H1 (cell line): ENCODE measurements around the gene ZNF813. TPM values are rescaled to one million over a fixed set of nuclear protein-coding genes. Genes with fewer than 3 reads are reported as not detected.

Experiments used
- CTCF ChIA-PET: fragments of 300-600 bp; sonication (Branson Sonifier 250); formaldehyde crosslinking; loops from one replicate; lab custom pipeline; 2021; ENCODE audit not compliant: partially characterized antibody; lab: Charles Lee
- POLR2A ChIA-PET: fragments of 300-600 bp; sonication (Branson Sonifier 250); formaldehyde crosslinking; loops from one replicate; lab custom pipeline; 2021; ENCODE audit warnings: inconsistent platforms; ENCODE audit not compliant: partially characterized antibody; lab: Charles Lee
- DNase-seq, 2 experiments: peaks; one replicate each; pipeline versions ENCODE4 v3.0.0 to v3.0.0-alpha.2; 2010 to 2022; ENCODE audit warnings: low spot score in 2 of 2, low read depth in 1 of 2, mixed read lengths in 1 of 2
- FAIRE-seq: peaks from 2 replicates; lab custom pipeline; 2011; peaks lifted over from hg19 to GRCh38; lab: Jason Lieb, UNC
- H2AFZ ChIP-seq: 2 replicates; pipeline ENCODE4 v1.8.1; 2012; ENCODE audit warnings: low read length, inconsistent platforms
- H2AK5ac ChIP-seq: 2 replicates; pipeline ENCODE4 v1.6.1; 2013; ENCODE audit warnings: low read depth, low read length
- H2BK120ac ChIP-seq: replicated peaks from 2 replicates; pipeline ENCODE3; 2013; ENCODE audit warnings: low read depth, low read length, inconsistent platforms
- H2BK12ac ChIP-seq: 2 replicates; pipeline ENCODE4 v1.6.1; 2013; ENCODE audit warnings: low read depth, low read length
- H2BK15ac ChIP-seq: 2 replicates; pipeline ENCODE4 v1.6.1; 2013; ENCODE audit warnings: low read length
- H2BK20ac ChIP-seq: 2 replicates; pipeline ENCODE4 v1.6.1; 2013; ENCODE audit warnings: low read length
- H2BK5ac ChIP-seq: 2 replicates; pipeline ENCODE4 v1.6.1; 2013; ENCODE audit warnings: low read depth, low read length
- H3K14ac ChIP-seq: 2 replicates; pipeline ENCODE4 v1.6.1; 2013; ENCODE audit warnings: inconsistent platforms; ENCODE audit not compliant: insufficient read length
- H3K18ac ChIP-seq: 2 replicates; pipeline ENCODE4 v1.6.1; 2013; ENCODE audit warnings: low read length; ENCODE audit errors: extremely low read depth
- H3K23ac ChIP-seq: 2 replicates; pipeline ENCODE4 v1.6.1; 2013; ENCODE audit warnings: inconsistent platforms; ENCODE audit not compliant: insufficient read length
- H3K23me2 ChIP-seq: 2 replicates; pipeline ENCODE4 v1.6.1; 2013; ENCODE audit warnings: low read depth, low read length
- H3K27ac ChIP-seq: 2 replicates; pipeline ENCODE4 v1.6.1; 2011; ENCODE audit warnings: low read depth, low read length, inconsistent platforms
- H3K27me3 ChIP-seq, 4 experiments: replicated peaks in 1 of 4; 1 replicate in 1 of 4; 2 replicates in 3 of 4; pipeline versions ENCODE4 v1.6.1 to v1.8.1; 2011 to 2013; ENCODE audit warnings: low read length in 3 of 4, mild to moderate bottlenecking in 3 of 4, inconsistent platforms in 2 of 4, mixed read lengths in 2 of 4, moderate library complexity in 1 of 4; ENCODE audit not compliant: control insufficient read depth in 3 of 4, insufficient read depth in 3 of 4; ENCODE audit errors: extremely low read depth in 1 of 4
- H3K36me3 ChIP-seq, 4 experiments: 2 replicates each; pipeline versions ENCODE4 v1.6.1 to v1.8.1; 2011 to 2013; ENCODE audit warnings: mild to moderate bottlenecking in 4 of 4, low read length in 3 of 4, moderate library complexity in 2 of 4, control low read depth in 1 of 4, inconsistent platforms in 1 of 4; ENCODE audit not compliant: insufficient read depth in 4 of 4, control insufficient read depth in 2 of 4
- H3K4ac ChIP-seq: replicated peaks from 2 replicates; pipeline ENCODE3; 2013; ENCODE audit warnings: low read length, low read depth, mixed read lengths, inconsistent platforms; ENCODE audit not compliant: insufficient read length
- H3K4me1 ChIP-seq, 4 experiments: replicated peaks in 1 of 4; 1 replicate in 1 of 4; 2 replicates in 3 of 4; pipeline versions ENCODE4 v1.6.1 to v1.8.1; 2011 to 2013; ENCODE audit warnings: low read length in 3 of 4, inconsistent platforms in 2 of 4, mixed read lengths in 1 of 4; ENCODE audit not compliant: insufficient read depth in 4 of 4, control insufficient read depth in 3 of 4
- H3K4me2 ChIP-seq, 2 experiments: 2 replicates each; pipeline versions ENCODE4 v1.6.1 to v1.8.1; 2011 to 2013; ENCODE audit warnings: low read depth in 2 of 2, low read length in 2 of 2, control low read depth in 1 of 2, inconsistent platforms in 1 of 2, mild to moderate bottlenecking in 1 of 2; ENCODE audit not compliant: insufficient read depth in 1 of 2
- H3K4me3 ChIP-seq, 4 experiments: fragments of 200-600, 300-600 bp in 1 of 4; sonication (generic), shearing (Covaris generic), sonication (Bioruptor Twin) in 1 of 4; 2 replicates each; pipeline versions ENCODE4 v1.5.1 to v1.8.1; 2011 to 2016; ENCODE audit warnings: low read length in 4 of 4, low read depth in 3 of 4, control low read depth in 2 of 4, inconsistent platforms in 2 of 4, mild to moderate bottlenecking in 2 of 4, mixed read lengths in 1 of 4, moderate library complexity in 1 of 4; ENCODE audit not compliant: insufficient read depth in 2 of 4; ENCODE audit errors: extremely low read depth in 1 of 4
- H3K56ac ChIP-seq: replicated peaks from 2 replicates; pipeline ENCODE3; 2013; ENCODE audit warnings: low read depth, mild to moderate bottlenecking, mixed read lengths, low read length, inconsistent platforms; ENCODE audit not compliant: insufficient read length
- H3K79me1 ChIP-seq: 2 replicates; pipeline ENCODE4 v1.6.1; 2013; ENCODE audit warnings: low read depth, low read length, control low read depth
- H3K79me2 ChIP-seq, 2 experiments: 2 replicates each; pipeline versions ENCODE4 v1.6.1 to v1.8.1; 2012 to 2013; ENCODE audit warnings: low read length in 2 of 2, mild to moderate bottlenecking in 2 of 2, inconsistent platforms in 1 of 2; ENCODE audit not compliant: insufficient read depth in 2 of 2, control insufficient read depth in 1 of 2
- H3K9ac ChIP-seq, 4 experiments: replicated peaks in 1 of 4; 1 replicate in 1 of 4; 2 replicates in 3 of 4; pipeline versions ENCODE4 v1.6.1 to v1.8.1; 2011 to 2013; ENCODE audit warnings: low read depth in 3 of 4, low read length in 3 of 4, control low read depth in 2 of 4, mild to moderate bottlenecking in 2 of 4, moderate library complexity in 2 of 4, inconsistent platforms in 1 of 4; ENCODE audit errors: extremely low read depth in 1 of 4
- H3K9me3 ChIP-seq, 2 experiments: 2 replicates each; pipeline versions ENCODE4 v1.6.1 to v1.8.1; 2012 to 2013; ENCODE audit warnings: mild to moderate bottlenecking in 2 of 2, moderate library complexity in 2 of 2, control low read depth in 1 of 2, inconsistent platforms in 1 of 2, low read depth in 1 of 2, low read length in 1 of 2, mixed read lengths in 1 of 2; ENCODE audit not compliant: insufficient read depth in 2 of 2
- H4K20me1 ChIP-seq, 2 experiments: replicated peaks in 1 of 2; 2 replicates each; pipeline versions ENCODE3 to v1.8.1; 2011 to 2013; ENCODE audit warnings: inconsistent platforms in 2 of 2, low read length in 2 of 2, mild to moderate bottlenecking in 1 of 2; ENCODE audit not compliant: insufficient read depth in 2 of 2, control insufficient read depth in 1 of 2
- H4K5ac ChIP-seq: 2 replicates; pipeline ENCODE4 v1.6.1; 2013; ENCODE audit warnings: low read length, low read depth, mixed read lengths, inconsistent platforms; ENCODE audit not compliant: insufficient read length
- H4K8ac ChIP-seq: 2 replicates; pipeline ENCODE4 v1.8.0; 2013; ENCODE audit warnings: mild to moderate bottlenecking, moderate library complexity, low read length, inconsistent platforms; ENCODE audit not compliant: insufficient read depth; ENCODE audit errors: extremely low read depth
- H4K91ac ChIP-seq: replicated peaks from 2 replicates; pipeline ENCODE3; 2013; ENCODE audit warnings: low read length, mixed read lengths, inconsistent platforms; ENCODE audit not compliant: insufficient read length
- CTBP2 ChIP-seq: IDR thresholded peaks from 2 replicates; pipeline ENCODE4 v1.7.0; 2011; ENCODE audit warnings: borderline replicate concordance, mild to moderate bottlenecking, moderate library complexity, mixed read lengths, low read length; ENCODE audit not compliant: insufficient read depth, insufficient read length
- CTCF ChIP-seq, 3 experiments: IDR thresholded peaks; 1 replicate in 2 of 3; 2 replicates in 1 of 3; pipeline versions ENCODE4 v1.5.1 to v1.6.1; 2011; ENCODE audit warnings: low read length in 3 of 3, mild to moderate bottlenecking in 3 of 3, inconsistent platforms in 2 of 3, low read depth in 1 of 3, moderate library complexity in 1 of 3; ENCODE audit not compliant: insufficient read depth in 1 of 3; ENCODE audit errors: control extremely low read depth in 1 of 3
- GABPA ChIP-seq: IDR thresholded peaks from 2 replicates; pipeline ENCODE4 v1.6.1; 2011; ENCODE audit warnings: mild to moderate bottlenecking, low read length, moderate library complexity, borderline replicate concordance; ENCODE audit not compliant: insufficient read depth
- MAFK ChIP-seq: IDR thresholded peaks from 2 replicates; pipeline ENCODE4 v1.6.1; 2012; ENCODE audit warnings: low read depth, mild to moderate bottlenecking, improper control_type of control experiment, low read length
- POLR2A ChIP-seq, 2 experiments: IDR thresholded peaks; 1 replicate in 1 of 2; 2 replicates in 1 of 2; pipeline ENCODE4 v1.6.1; 2011; ENCODE audit warnings: low read depth in 2 of 2, low read length in 2 of 2, mild to moderate bottlenecking in 2 of 2; ENCODE audit errors: control extremely low read depth in 1 of 2
- POLR2AphosphoS5 ChIP-seq: IDR thresholded peaks from 2 replicates; pipeline ENCODE4 v1.6.1; 2011; ENCODE audit warnings: low read depth, low read length
- TEAD4 ChIP-seq: IDR thresholded peaks from 2 replicates; pipeline ENCODE4 v1.6.1; 2012; ENCODE audit warnings: low read depth, low read length, inconsistent platforms, mixed read lengths
- WGBS, 2 experiments: shearing (Covaris generic) in 1 of 2; methylation state at CpG; one replicate each; pipeline versions ENCODE4 v1.1.6 to v1.1.7; 2013 to 2015; ENCODE audit warnings: low lambda C conversion rate in 2 of 2, mixed read lengths in 2 of 2, inconsistent platforms in 1 of 2, low coverage in 1 of 2, missing lambda C conversion rate in 1 of 2; ENCODE audit not compliant: insufficient replicate concordance in 2 of 2, insufficient coverage in 1 of 2, insufficient read length in 1 of 2; ENCODE audit errors: extremely low coverage in 1 of 2, missing lambda C conversion rate in 1 of 2; 5-methylcytosine and 5-hydroxymethylcytosine counted together
- polyA plus RNA-seq, 7 experiments: library from polyadenylated mRNA; depleted of rRNA in 3 of 7; stranded (reverse) in 5 of 7; unstranded in 2 of 7; fragments of >200 nt in 5 of 7; fragments of 200-250 nt in 2 of 7; gene quantifications; 1 replicate in 5 of 7; 2 replicates in 1 of 7; 4 replicates in 1 of 7; pipeline versions ENCODE4 v1.2.1 to v1.2.3, GENCODE V29; 2011 to 2013; ENCODE audit warnings: missing spikeins in 2 of 7, mixed read lengths in 2 of 7
- total RNA-seq: library from RNA; stranded (reverse); fragmentation: NEBNext Ultra II Directional; extraction: Animal tissue kit (Norgen Biotek cat#: 25700); gene quantifications from 2 replicates; pipeline ENCODE4 v1.2.1, GENCODE V29; 2021

ZNF813 gene
- total and polyA plus RNA-seq, 2 of the 8 experiments (the other 6 are each of a cell fraction or from before 2014, with no cell fraction given), result 2.9 to 22.1 TPM

GRCh38 chr19:53537521-53538377, 70.2 kb downstream of the ZNF813 start, which contains the start of gene ZNF331:
ZNF331 (plus strand) TSS chr19:53538145; CDS start chr19:53569377, 31,232 bp downstream.
- POLR2A ChIA-PET, result interaction anchor here (1.1 to 3.5 kb wide), 5 partner anchors 9 to 45 kb away, joined by 3 to 13 read pairs (median 3); no protein-coding TSS in a partner anchor
- TF ChIP-seq GABPA (no peak), POLR2A (IDR thresholded peaks at IDR 0.05; ENCODE audit: control extremely low read depth in 1 of 2, low read depth in 2 of 2, low read length in 2 of 2) (no peak), TEAD4 (no peak), MAFK (no peak), POLR2AphosphoS5 (0 out of 2 replicates have a peak, but pooled peaks have one; percentile 44), CTCF (IDR thresholded peaks at IDR 0.05; ENCODE audit: control extremely low read depth in 1 of 3, insufficient read depth in 1 of 3, low read depth in 1 of 3, low read length in 3 of 3) (peak in 2 of 3 experiments; percentile 2 to 25; a peak in 2 of 4 replicates), CTBP2 (no peak)

More at GRCh38 chr19:53537521-53538377, 70.2 kb downstream of the ZNF813 start, which contains the start of gene ZNF331:
- Histone ChIP-seq H3K4me1 (peaks cover 0 to 5% (median 0%) of the 10 kb centered on the region in 4 experiments; a peak in 2 of 7 replicates), H3K36me3 (peaks cover 5 to 14% (median 12%) of the 10 kb centered on the region in 4 experiments; a peak in 7 of 8 replicates), H4K20me1 (peaks cover 2% of the 10 kb centered on the region in 2 experiments), H2BK20ac (no peak within 1 kb of the TSS), H2BK15ac (no peak within 1 kb of the TSS; the same call in 1 of the 2 replicates), H3K9me3 (no peaks in the 10 kb centered on the region), H4K8ac (peak within 1 kb of the TSS; percentile 91), H2BK120ac (no peak within 1 kb of the TSS), H2AFZ (peak within 1 kb of the TSS; percentile 67; the same call in 1 of the 2 replicates), H3K14ac (no peak within 1 kb of the TSS), H3K4me3 (peak within 1 kb of the TSS; percentile 38 to 71 (median 67)), H4K5ac (peak within 1 kb of the TSS; percentile 77), H3K4me2 (peak within 1 kb of the TSS; percentile 53 to 83), H3K23ac (no peak within 1 kb of the TSS), H2AK5ac (no peak within 1 kb of the TSS), H2BK5ac (peak within 1 kb of the TSS; percentile 71), H3K27me3 (no peaks in the 10 kb centered on the region), H3K56ac (peak within 1 kb of the TSS; percentile 79), H3K79me2 (no peaks in the 10 kb centered on the region), H3K23me2 (peaks cover 6% of the 10 kb centered on the region; the same call in 1 of the 2 replicates), H3K18ac (peak within 1 kb of the TSS; percentile 80), H4K91ac (peak within 1 kb of the TSS; percentile 95), H3K9ac (peak within 1 kb of the TSS in 3 of 4 experiments; percentile 22 to 75 (median 26); a peak in 5 of 7 replicates), H2BK12ac (no peak within 1 kb of the TSS; the same call in 1 of the 2 replicates), H3K79me1 (no peaks in the 10 kb centered on the region), H3K27ac (0 out of 2 replicates have a peak within 1 kb of the TSS, but pooled peaks have one; percentile 38), H3K4ac (peak within 1 kb of the TSS; percentile 74)
- CTCF ChIA-PET, result interaction anchor here (0.9 to 1.0 kb wide), 2 partner anchors 139 to 342 kb away, joined by 3 read pairs; no protein-coding TSS in a partner anchor
- DNase-seq (peak in 1 of 2 experiments; percentile 81), FAIRE-seq (no peak)
- 55% methylated on average over 76 of the region's 81 CpGs; no CpG with 5 or more reads in 1 of the 2 experiments for WGBS, 2 experiments
